Spinal cord (tissue), 10 donors: Measurements from ENCODE around the gene LIG3. TPM values are rescaled to one million over a fixed set of nuclear protein-coding genes. Genes with fewer than 3 reads are reported as not detected.
"Not testable (repeated sequence)": the region's sequence is repeated elsewhere in the genome, so short reads cannot be mapped to it uniquely, and the experiment has no call there.

Experiments used
- DNase-seq, 6 donors: peaks; one replicate each; pipeline versions ENCODE4 v3.0.0 to v3.0.0-alpha.2; 2013 to 2015; ENCODE audit warnings: low spot score in 6 of 6, low read depth in 4 of 6
- H3K27ac ChIP-seq: one replicate; pipeline ENCODE4 v1.5.1; 2013; ENCODE audit warnings: low read depth, low read length, control low read depth
- H3K27me3 ChIP-seq: one replicate; pipeline ENCODE4 v1.6.1; 2013; ENCODE audit warnings: low read length; ENCODE audit not compliant: control insufficient read depth, insufficient read depth
- H3K36me3 ChIP-seq: one replicate; pipeline ENCODE4 v1.6.1; 2013; ENCODE audit warnings: low read length; ENCODE audit not compliant: control insufficient read depth, insufficient read depth
- H3K4me1 ChIP-seq: one replicate; pipeline ENCODE4 v1.6.1; 2013; ENCODE audit warnings: low read length; ENCODE audit not compliant: control insufficient read depth, insufficient read depth
- H3K4me3 ChIP-seq: one replicate; pipeline ENCODE4 v1.5.1; 2013; ENCODE audit warnings: low read depth, low read length, control low read depth
- H3K9me3 ChIP-seq: one replicate; pipeline ENCODE4 v1.6.1; 2013; ENCODE audit warnings: low read length; ENCODE audit not compliant: control insufficient read depth, insufficient read depth
- WGBS: methylation state at CpG from one replicate; pipeline ENCODE4 v1.1.5; 2013; ENCODE audit warnings: missing lambda C conversion rate; ENCODE audit not compliant: insufficient coverage; 5-methylcytosine and 5-hydroxymethylcytosine counted together
- polyA plus RNA-seq, 2 donors: library from polyadenylated mRNA; unstranded; fragments of 120-200 nt; gene quantifications; one replicate each; pipeline ENCODE4 v1.2.1, GENCODE V29; 2013; ENCODE audit not compliant: insufficient read length in 2 of 2
- total RNA-seq, 2 donors: library from RNA; depleted of rRNA in 1 of 2; stranded (reverse); fragments of 120-200 nt in 1 of 2; fragments of >200 nt in 1 of 2; gene quantifications; one replicate each; pipeline versions ENCODE4 v1.2.3 to v1.2.4, GENCODE V29; 2013 to 2014
- donor health status: healthy.

The LIG3 gene
- total and polyA plus RNA-seq, 4 donors: 31.1 to 37.0 (median 35.0) TPM

DNA sequence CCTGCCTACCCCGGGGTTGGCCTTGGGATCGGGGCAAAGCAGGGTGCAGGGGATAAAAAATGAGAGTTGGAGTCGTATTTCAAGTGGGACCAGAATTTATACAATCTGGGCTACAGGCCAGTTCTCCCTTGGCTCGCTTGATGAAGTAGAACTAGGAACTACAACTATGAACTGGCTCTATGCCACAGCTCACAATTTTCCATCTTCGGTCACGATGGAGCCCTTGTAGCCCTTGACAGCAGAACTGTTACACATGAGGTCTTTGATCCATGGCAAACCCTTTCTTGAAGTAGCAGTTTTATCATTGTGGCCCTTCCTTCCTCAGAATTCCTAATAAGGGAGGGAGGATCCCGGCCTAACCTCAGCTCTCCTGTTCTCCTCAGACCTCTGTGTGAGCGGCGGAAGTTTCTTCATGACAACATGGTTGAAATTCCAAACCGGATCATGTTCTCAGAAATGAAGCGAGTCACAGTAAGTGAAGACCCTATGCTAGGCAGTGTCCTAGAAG, 17.1 kb downstream of the LIG3 start:
- Histone ChIP-seq H3K9me3 (no peaks in the 10 kb centered on the region), H3K4me1 (peaks cover 7% of the 10 kb centered on the region), H3K27ac (peak overlapping the region; percentile 8), H3K27me3 (no peaks in the 10 kb centered on the region), H3K36me3 (peaks cover 54% of the 10 kb centered on the region), H3K4me3 (no peak overlapping the region)
- peak in 3 of 6 donors; percentile 12 to 73 (median 61) for DNase-seq
- WGBS: 86% methylated on average over 8 of the region's 11 CpGs

DNA sequence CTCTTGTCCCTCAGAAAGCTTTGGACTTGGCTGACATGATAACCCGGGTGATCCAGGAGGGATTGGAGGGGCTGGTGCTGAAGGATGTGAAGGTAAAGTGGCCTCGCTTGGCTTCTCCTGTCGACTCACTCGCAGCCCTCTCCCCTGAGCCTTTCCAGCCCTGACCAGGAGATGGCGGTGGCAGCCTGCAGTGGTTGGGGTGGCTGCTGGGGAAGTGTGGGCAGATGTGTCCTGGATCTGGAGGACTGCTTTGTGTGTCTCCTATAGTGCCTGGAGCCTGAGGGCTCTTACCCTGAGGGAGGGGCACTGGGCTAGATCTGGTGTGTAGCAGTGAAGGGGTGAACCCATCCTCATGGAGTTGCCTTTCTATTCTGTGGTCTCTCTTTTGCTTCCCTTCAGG, 17.9 kb downstream of the LIG3 start:
- WGBS: 67% methylated on average over 1 of the region's 5 CpGs
- no peaks in the 10 kb centered on the region for H3K27me3 ChIP-seq
- H3K4me3 ChIP-seq: no peak overlapping the region
- no peaks in the 10 kb centered on the region for H3K9me3 ChIP-seq
- peak overlapping the region; percentile 54 for H3K27ac ChIP-seq
- H3K4me1 ChIP-seq: peaks cover 7% of the 10 kb centered on the region
- peaks cover 58% of the 10 kb centered on the region for H3K36me3 ChIP-seq
- peak in 2 of 6 donors; percentile 62 to 66 for DNase-seq

DNA sequence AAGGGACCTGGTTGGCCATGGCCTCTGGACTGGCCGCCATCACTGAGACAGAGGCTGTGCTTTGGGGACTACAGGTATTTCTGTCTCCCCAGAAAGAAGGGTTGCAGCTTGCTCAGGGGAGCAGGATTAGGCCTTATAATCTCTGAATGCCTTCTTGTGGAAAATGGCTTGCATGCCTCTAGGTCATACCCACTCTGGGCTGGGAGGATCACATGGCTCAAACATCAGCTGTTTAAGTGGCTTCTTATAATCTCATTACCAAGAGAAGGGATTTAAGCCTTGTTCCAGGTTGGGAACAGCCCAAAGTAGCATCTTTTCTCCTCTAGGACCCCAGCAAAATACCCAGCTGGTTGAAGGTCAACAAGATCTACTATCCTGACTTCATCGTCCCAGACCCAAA, 19.1 kb downstream of the LIG3 start:
- Histone ChIP-seq H3K9me3 (no peaks in the 10 kb centered on the region), H3K4me3 (no peak overlapping the region), H3K36me3 (peaks cover 60% of the 10 kb centered on the region), H3K27ac (no peak overlapping the region), H3K27me3 (no peaks in the 10 kb centered on the region), H3K4me1 (peaks cover 7% of the 10 kb centered on the region)
- DNase-seq: no peak
- WGBS: 90% methylated on average over 2 of the region's 2 CpGs

DNA sequence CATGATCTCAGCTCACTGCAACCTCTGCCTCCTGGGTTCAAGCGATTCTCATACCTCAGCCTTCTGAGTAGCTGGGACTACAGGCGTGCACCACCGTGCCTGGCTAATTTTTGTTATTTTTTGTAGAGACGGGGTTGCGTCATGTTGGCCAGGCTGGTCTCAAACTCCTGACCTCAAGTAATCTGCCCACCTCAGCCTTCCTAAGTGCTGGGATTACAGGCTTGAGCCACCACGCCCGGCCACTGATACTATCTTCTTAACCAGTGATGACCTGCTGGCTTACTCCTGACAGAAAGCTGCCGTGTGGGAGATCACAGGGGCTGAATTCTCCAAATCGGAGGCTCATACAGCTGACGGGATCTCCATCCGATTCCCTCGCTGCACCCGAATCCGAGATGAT, 20.7 kb downstream of the LIG3 start:
- H3K27me3 ChIP-seq, H3K27ac ChIP-seq, H3K9me3 ChIP-seq, DNase-seq, H3K4me3 ChIP-seq, H3K4me1 ChIP-seq: not testable (repeated sequence)
- H3K36me3 ChIP-seq: peaks cover 54% of the 10 kb centered on the region
- WGBS: 96% methylated on average over 14 of the region's 14 CpGs

DNA sequence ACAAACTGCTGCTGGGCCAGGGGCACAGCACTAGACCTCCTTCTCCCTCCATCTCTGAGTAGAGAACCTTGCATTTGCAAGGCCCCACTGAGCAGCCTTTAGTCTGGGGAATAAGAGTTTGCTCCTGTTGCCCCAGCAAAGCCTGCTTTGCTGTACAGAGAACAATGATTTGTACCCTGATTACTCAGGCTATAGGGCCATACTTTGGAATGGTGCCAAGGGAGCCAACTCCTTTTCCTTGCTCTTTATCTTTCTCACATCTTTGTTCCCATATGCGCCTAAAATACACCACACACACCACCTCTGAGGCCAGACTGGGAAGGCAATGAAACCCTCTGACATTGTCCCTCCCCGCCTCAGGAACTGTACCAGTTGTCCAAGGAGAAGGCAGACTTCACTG, 21.2 kb downstream of the LIG3 start:
- no CpG with 5 or more reads among the region's 2 CpGs for WGBS
- H3K4me3 ChIP-seq: no peak overlapping the region

DNA sequence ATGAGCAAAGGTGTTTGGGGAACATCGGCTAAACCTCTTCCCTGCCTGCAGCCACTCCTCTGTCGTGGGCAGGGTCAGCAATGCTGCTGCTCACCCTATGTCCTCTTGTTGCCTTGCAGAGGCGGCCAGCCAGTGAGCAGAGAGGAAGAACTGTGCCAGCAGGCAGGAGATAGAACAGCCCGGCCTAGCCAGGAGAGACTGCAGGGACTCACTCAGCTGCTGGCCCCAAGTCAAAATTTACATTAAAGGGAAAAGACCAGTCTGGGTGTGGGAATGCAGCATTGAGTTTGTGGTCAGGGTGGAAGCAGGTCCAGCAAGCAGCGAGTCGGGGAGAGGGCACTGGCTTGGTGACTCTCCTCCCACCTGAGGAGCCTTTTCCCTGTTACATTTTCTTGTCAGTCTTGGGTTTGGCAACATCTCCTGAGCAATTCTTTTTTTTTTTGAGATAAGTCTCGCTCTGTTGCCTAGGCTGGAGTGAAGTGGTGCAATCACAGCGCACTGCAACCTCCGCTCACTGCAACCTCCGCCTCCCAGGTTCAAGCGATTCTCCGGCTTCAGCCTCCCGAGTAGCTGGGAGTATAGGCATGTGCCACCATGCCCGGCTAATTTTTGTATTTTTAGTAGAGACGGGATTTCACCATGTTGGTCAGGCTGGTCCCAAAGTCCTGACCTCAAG, 22.7 kb downstream of the LIG3 start:
- WGBS: 91% methylated on average over 15 of the region's 15 CpGs
- H3K4me1 ChIP-seq: peaks cover 15% of the 10 kb centered on the region
- H3K36me3 ChIP-seq: peaks cover 61% of the 10 kb centered on the region
- DNase-seq: no peak
- H3K9me3 ChIP-seq: no peaks in the 10 kb centered on the region
- no peaks in the 10 kb centered on the region for H3K27me3 ChIP-seq
- no peak overlapping the region for H3K27ac ChIP-seq
- H3K4me3 ChIP-seq: no peak overlapping the region

More for the DNA sequence above, 21.2 kb downstream of the LIG3 start:
- peaks cover 7% of the 10 kb centered on the region for H3K4me1 ChIP-seq
- peaks cover 55% of the 10 kb centered on the region for H3K36me3 ChIP-seq
- no peak overlapping the region for H3K27ac ChIP-seq
- no peaks in the 10 kb centered on the region for H3K9me3 ChIP-seq
- H3K27me3 ChIP-seq: no peaks in the 10 kb centered on the region
- DNase-seq: no peak

DNA sequence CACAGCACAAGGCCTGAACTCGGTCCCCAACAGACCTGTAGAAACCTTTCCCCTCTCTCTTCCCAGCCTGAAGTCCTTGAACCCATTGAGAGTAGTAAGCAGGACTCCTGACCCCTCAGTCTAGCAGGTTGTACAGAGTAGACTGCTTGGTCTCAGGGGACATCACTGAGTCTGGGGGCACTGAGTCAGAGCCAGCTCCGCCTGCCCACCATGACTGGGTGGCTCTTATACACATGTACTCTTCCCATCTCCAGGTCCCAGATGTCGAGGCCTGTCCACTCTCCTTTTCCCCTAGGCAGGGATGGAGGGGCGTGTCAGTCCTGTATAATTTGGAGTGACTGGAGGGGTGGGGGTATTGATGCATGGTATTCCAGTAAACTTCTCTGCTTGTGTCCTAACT, 23.5 kb downstream of the LIG3 start:
- Histone ChIP-seq H3K4me3 (no peak overlapping the region), H3K36me3 (peaks cover 58% of the 10 kb centered on the region), H3K27ac (no peak overlapping the region), H3K27me3 (no peaks in the 10 kb centered on the region), H3K9me3 (no peaks in the 10 kb centered on the region), H3K4me1 (peaks cover 9% of the 10 kb centered on the region)
- no peak for DNase-seq
- WGBS: no CpG with 5 or more reads among the region's 4 CpGs

DNA sequence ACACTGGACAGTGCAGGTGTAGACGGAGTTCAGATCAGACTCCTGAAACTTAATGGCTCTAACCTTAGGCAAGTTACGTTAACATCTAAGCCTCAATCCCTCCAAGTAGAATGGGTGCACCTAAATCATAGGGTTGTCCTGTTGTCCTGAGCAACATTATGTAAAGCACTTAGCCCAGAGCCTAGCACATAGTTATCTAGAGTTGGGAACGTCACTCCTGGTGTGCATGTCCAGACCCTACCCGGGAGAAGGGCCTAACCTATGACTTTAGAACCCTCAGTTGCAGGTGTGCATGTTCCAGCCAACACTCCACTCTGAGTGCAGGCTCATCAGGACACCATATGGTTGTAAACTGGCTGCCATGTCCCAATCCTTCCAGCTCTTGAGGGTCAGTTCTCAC, 26.0 kb downstream of the LIG3 start:
- Histone ChIP-seq H3K27ac (no peak overlapping the region), H3K36me3 (peaks cover 45% of the 10 kb centered on the region), H3K27me3 (no peaks in the 10 kb centered on the region), H3K4me3 (no peak overlapping the region), H3K9me3 (no peaks in the 10 kb centered on the region), H3K4me1 (peaks cover 9% of the 10 kb centered on the region)
- 90% methylated on average over 4 of the region's 4 CpGs for WGBS
- DNase-seq: no peak

DNA sequence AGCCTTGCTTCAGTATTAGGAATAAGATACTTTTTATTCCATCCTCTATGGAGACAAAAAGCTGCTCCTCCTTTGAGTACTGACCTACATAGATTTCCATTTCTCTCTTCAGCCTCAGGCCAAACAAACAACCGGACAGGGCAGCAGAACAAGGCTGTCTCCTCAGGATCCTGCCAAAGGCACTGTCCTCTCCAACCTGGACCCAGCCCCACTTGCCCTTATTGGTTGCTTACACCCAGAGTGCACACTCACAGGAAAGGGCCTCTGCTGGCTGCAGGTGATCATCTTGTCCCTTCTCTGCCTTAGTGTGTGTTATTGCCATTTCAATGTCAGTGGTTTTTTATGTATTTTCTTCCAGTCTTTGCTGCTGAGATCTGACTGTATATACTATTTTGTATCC, 26.6 kb downstream of the LIG3 start:
- DNase-seq: no peak
- no peaks in the 10 kb centered on the region for H3K9me3 ChIP-seq
- no peak overlapping the region for H3K27ac ChIP-seq
- 60% methylated on average over 1 of the region's 1 CpG for WGBS
- H3K36me3 ChIP-seq: peaks cover 43% of the 10 kb centered on the region
- no peak overlapping the region for H3K4me3 ChIP-seq
- H3K4me1 ChIP-seq: peaks cover 9% of the 10 kb centered on the region
- H3K27me3 ChIP-seq: no peaks in the 10 kb centered on the region

DNA sequence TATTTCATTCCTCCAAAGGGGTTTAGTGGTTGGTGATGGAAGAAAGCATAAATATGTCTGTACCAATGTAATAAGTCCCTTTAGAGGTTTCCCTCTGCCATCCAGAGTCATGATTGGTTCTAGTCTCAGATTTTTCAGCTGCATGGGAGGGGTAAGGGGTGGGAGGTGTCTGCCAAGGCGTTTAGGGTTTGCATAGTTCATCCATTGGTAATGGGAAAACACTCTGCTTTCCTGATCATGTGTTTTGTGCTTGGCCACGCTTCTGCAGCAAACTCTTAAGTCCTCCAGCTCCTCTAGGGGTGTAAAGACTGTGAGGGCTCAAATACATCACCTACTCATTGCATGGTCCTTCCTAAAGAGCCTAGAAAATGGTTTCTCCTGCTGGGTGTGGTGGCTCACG, 29.8 kb downstream of the LIG3 start:
- peaks cover 9% of the 10 kb centered on the region for H3K4me1 ChIP-seq
- peaks cover 22% of the 10 kb centered on the region for H3K36me3 ChIP-seq
- DNase-seq: no peak
- WGBS: 86% methylated on average over 1 of the region's 3 CpGs
- H3K9me3 ChIP-seq: no peaks in the 10 kb centered on the region
- H3K27me3 ChIP-seq: no peaks in the 10 kb centered on the region
- no peak overlapping the region for H3K27ac ChIP-seq
- no peak overlapping the region for H3K4me3 ChIP-seq
